HG03432 (cell line): ENCODE results near the gene CD74.
"Not testable (repeated sequence)": the region's sequence is repeated elsewhere in the genome, so short reads cannot be mapped to it uniquely, and the experiment has no call there.

ENCODE experiments used
- ATAC-seq: cut with Tn5 transposase; IDR thresholded peaks from one replicate; pipeline ENCODE4 v1.9.1; 2021; ENCODE audit warnings: mild to moderate bottlenecking, moderate library complexity; ENCODE audit not compliant: unreplicated experiment

The CD74 gene

GRCh38 chr5:150441813-150442698 lies 29.3 kb upstream of the CD74 start:
- ATAC-seq: no peak

GRCh38 chr5:150440948-150441812 lies 28.5 kb upstream of the CD74 start:
- no peak for ATAC-seq

- ATAC-seq: no peak
Observed at GRCh38 chr5:150438873-150439546, 26.3 kb upstream of the CD74 start.

GRCh38 chr5:150436141-150436680 lies 23.5 kb upstream of the CD74 start:
- peak; percentile 95 for ATAC-seq

- ATAC-seq: no peak
Observed at GRCh38 chr5:150434464-150434863, 21.8 kb upstream of the CD74 start.

- ATAC-seq: no peak
Observed at GRCh38 chr5:150431574-150431973, 18.9 kb upstream of the CD74 start.

- no peak for ATAC-seq
Observed at GRCh38 chr5:150431048-150431447, 18.3 kb upstream of the CD74 start.

GRCh38 chr5:150429410-150429873 lies 16.7 kb upstream of the CD74 start:
- ATAC-seq: peak; percentile 81

GRCh38 chr5:150428978-150429377 lies 16.3 kb upstream of the CD74 start:
- no peak for ATAC-seq

GRCh38 chr5:150428106-150428876 lies 15.6 kb upstream of the CD74 start:
- no peak for ATAC-seq

- ATAC-seq: not testable (repeated sequence)
Observed at GRCh38 chr5:150426165-150426564, 13.5 kb upstream of the CD74 start.

GRCh38 chr5:150422758-150423157 lies 10.0 kb upstream of the CD74 start:
- ATAC-seq: no peak

GRCh38 chr5:150422075-150422474 lies 9.4 kb upstream of the CD74 start:
- ATAC-seq: no peak

GRCh38 chr5:150419630-150420270 lies 7.0 kb upstream of the CD74 start:
- peak; percentile 77 for ATAC-seq

GRCh38 chr5:150413902-150414790 lies 1.4 kb upstream of the CD74 start:
- ATAC-seq: not testable (repeated sequence)

- ATAC-seq: no peak
Observed at GRCh38 chr5:150413176-150413901, 629 bp upstream of the CD74 start.

GRCh38 chr5:150411245-150411979 lies 1.3 kb downstream of the CD74 start:
- ATAC-seq: no peak
